ENCODE data around the gene VAV1.

- TF ChIP-seq CTCF (IDR thresholded peaks at IDR 0.05; ENCODE audit: poor library complexity, severe bottlenecking) (no peak), POLR2AphosphoS5 (IDR thresholded peaks at IDR 0.05) (no peak), EZH2 (IDR thresholded peaks at IDR 0.05; ENCODE audit: borderline replicate concordance, insufficient read depth, low read length, poor library complexity, severe bottlenecking) (no peak), SMC3 (conservative IDR thresholded peaks at IDR 0.05; ENCODE audit: poor library complexity) (no peak), TAF1 (IDR thresholded peaks at IDR 0.05; ENCODE audit: low read depth) (no peak), EP300 (conservative IDR thresholded peaks at IDR 0.05; ENCODE audit: poor library complexity, severe bottlenecking) (no peak), MXI1 (conservative IDR thresholded peaks at IDR 0.05; ENCODE audit: poor library complexity, severe bottlenecking) (no peak), RAD21 (conservative IDR thresholded peaks at IDR 0.05) (no peak)
- TF ChIP-seq, protein P1, sequence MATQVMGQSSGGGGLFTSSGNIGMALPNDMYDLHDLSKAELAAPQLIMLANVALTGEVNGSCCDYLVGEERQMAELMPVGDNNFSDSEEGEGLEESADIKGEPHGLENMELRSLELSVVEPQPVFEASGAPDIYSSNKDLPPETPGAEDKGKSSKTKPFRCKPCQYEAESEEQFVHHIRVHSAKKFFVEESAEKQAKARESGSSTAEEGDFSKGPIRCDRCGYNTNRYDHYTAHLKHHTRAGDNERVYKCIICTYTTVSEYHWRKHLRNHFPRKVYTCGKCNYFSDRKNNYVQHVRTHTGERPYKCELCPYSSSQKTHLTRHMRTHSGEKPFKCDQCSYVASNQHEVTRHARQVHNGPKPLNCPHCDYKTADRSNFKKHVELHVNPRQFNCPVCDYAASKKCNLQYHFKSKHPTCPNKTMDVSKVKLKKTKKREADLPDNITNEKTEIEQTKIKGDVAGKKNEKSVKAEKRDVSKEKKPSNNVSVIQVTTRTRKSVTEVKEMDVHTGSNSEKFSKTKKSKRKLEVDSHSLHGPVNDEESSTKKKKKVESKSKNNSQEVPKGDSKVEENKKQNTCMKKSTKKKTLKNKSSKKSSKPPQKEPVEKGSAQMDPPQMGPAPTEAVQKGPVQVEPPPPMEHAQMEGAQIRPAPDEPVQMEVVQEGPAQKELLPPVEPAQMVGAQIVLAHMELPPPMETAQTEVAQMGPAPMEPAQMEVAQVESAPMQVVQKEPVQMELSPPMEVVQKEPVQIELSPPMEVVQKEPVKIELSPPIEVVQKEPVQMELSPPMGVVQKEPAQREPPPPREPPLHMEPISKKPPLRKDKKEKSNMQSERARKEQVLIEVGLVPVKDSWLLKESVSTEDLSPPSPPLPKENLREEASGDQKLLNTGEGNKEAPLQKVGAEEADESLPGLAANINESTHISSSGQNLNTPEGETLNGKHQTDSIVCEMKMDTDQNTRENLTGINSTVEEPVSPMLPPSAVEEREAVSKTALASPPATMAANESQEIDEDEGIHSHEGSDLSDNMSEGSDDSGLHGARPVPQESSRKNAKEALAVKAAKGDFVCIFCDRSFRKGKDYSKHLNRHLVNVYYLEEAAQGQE (IDR thresholded peaks at IDR 0.05; ENCODE audit: borderline replicate concordance): no peak
Measured at GRCh38 chr19:6826281-6826920, 53.9 kb downstream of the VAV1 start.
